ENCODE results near the gene FBXO27. TPM values are rescaled to one million over a fixed set of nuclear protein-coding genes. Genes with fewer than 3 reads are reported as not detected.
"Not testable (repeated sequence)": the region's sequence is repeated elsewhere in the genome, so short reads cannot be mapped to it uniquely, and the experiment has no call there.

The FBXO27 gene
- total and polyA plus RNA-seq, 4 donors, result 6.4 to 39.1 (median 20.7) TPM

DNA sequence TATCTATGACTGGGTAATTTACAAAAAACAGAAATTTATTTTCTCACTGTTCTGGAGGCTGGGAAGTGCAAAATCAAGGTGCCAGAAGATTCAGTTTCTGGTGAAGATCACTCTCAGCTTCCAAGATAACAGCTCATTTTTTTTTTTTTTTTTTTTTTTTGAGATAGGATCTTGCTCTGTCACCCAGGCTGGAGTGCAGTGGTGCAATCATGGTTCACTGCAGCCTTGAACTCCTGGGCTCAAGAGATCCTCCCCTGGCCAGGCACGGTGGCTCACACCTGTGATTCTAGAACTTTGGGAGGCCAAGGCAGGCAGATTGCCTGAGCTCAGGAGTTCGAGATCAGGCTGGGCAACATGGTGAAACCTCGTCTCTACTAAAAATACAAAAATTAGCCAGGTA lies 34.8 kb downstream of the FBXO27 start:
- 75% methylated on average over 1 of the region's 3 CpGs for WGBS (ENCODE audit: insufficient coverage)

GRCh38 chr19:38993271-38993670 lies 39.1 kb downstream of the FBXO27 start:
- 100% methylated on average over 2 of the region's 3 CpGs for WGBS (ENCODE audit: insufficient coverage)
- DNase-seq (ENCODE audit: low read depth in 4 of 6, low spot score in 6 of 6), result no peak

More for the DNA sequence above, 34.8 kb downstream of the FBXO27 start:
- H3K36me3 ChIP-seq (ENCODE audit: control insufficient read depth, insufficient read depth, low read length); DNase-seq (ENCODE audit: low read depth in 4 of 6, low spot score in 6 of 6); H3K27ac ChIP-seq (ENCODE audit: low read depth, low read length); H3K4me3 ChIP-seq (ENCODE audit: low read depth, low read length); H3K4me1 ChIP-seq (ENCODE audit: control insufficient read depth, insufficient read depth, low read length); H3K9me3 ChIP-seq (ENCODE audit: control insufficient read depth, insufficient read depth, low read length); H3K27me3 ChIP-seq (ENCODE audit: control insufficient read depth, insufficient read depth, low read length): not testable (repeated sequence)

DNA sequence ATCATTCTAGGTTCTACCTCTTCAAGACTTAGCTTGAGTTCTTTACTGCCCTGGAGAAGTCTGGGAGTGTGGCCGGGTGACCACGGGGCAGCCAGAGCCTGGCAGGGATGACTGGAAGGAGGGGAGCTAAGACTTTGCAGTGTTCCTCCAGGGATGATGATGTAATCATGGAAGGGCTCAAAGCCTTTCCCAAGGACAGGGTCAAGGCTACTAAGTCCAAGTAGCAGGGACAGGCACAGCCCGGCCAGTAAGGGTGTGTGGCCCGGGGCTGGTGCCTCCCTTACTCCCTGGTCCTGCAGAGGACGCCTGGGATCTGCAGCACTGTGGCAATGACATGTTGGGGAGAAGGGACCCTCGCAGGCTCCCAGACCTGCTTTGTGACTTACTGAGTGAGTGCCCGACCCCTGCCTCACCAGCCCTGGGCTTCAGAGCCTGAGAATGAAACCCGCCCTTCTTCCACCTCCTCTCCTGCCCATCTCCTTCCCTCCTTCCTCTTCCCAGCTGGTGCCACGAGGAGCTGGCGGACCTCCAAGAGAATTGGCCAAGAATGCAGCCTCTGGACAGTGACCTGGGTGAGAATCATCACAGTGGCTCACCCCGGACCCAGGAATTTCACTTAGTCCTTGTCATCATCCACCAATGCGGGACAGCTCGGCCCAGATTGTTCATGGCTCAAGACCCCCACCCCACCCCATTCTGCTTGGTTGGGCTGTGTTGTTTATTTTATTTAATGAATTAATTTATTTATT lies 41.2 kb downstream of the FBXO27 start:
- 75% methylated on average over 11 of the region's 13 CpGs for WGBS (ENCODE audit: insufficient coverage)
- Histone ChIP-seq H3K4me3 (ENCODE audit: low read depth, low read length) (no peak overlapping the region), H3K27ac (ENCODE audit: low read depth, low read length) (no peak overlapping the region), H3K4me1 (ENCODE audit: control insufficient read depth, insufficient read depth, low read length) (peaks cover 6% of the 10 kb centered on the region), H3K27me3 (ENCODE audit: control insufficient read depth, insufficient read depth, low read length) (no peaks in the 10 kb centered on the region), H3K36me3 (ENCODE audit: control insufficient read depth, insufficient read depth, low read length) (no peaks in the 10 kb centered on the region), H3K9me3 (ENCODE audit: control insufficient read depth, insufficient read depth, low read length) (no peaks in the 10 kb centered on the region)
- no peak for DNase-seq (ENCODE audit: low read depth in 4 of 6, low spot score in 6 of 6)

More at GRCh38 chr19:38993271-38993670, 39.1 kb downstream of the FBXO27 start:
- Histone ChIP-seq H3K4me1 (ENCODE audit: control insufficient read depth, insufficient read depth, low read length) (peaks cover 6% of the 10 kb centered on the region), H3K36me3 (ENCODE audit: control insufficient read depth, insufficient read depth, low read length) (no peaks in the 10 kb centered on the region), H3K27me3 (ENCODE audit: control insufficient read depth, insufficient read depth, low read length) (no peaks in the 10 kb centered on the region), H3K4me3 (ENCODE audit: low read depth, low read length) (no peak overlapping the region), H3K9me3 (ENCODE audit: control insufficient read depth, insufficient read depth, low read length) (no peaks in the 10 kb centered on the region), H3K27ac (ENCODE audit: low read depth, low read length) (no peak overlapping the region)

GRCh38 chr19:38989614-38990013 lies 42.7 kb downstream of the FBXO27 start:
- H3K9me3 ChIP-seq (ENCODE audit: control insufficient read depth, insufficient read depth, low read length); DNase-seq (ENCODE audit: low read depth in 4 of 6, low spot score in 6 of 6); H3K27me3 ChIP-seq (ENCODE audit: control insufficient read depth, insufficient read depth, low read length); H3K36me3 ChIP-seq (ENCODE audit: control insufficient read depth, insufficient read depth, low read length); H3K27ac ChIP-seq (ENCODE audit: low read depth, low read length); H3K4me1 ChIP-seq (ENCODE audit: control insufficient read depth, insufficient read depth, low read length); H3K4me3 ChIP-seq (ENCODE audit: low read depth, low read length): not testable (repeated sequence)
- WGBS (ENCODE audit: insufficient coverage), result no CpG with 5 or more reads among the region's 1 CpG

- WGBS (ENCODE audit: insufficient coverage), result 8% methylated on average over 10 of the region's 12 CpGs
- Histone ChIP-seq H3K9me3 (ENCODE audit: control insufficient read depth, insufficient read depth, low read length) (no peaks in the 10 kb centered on the region), H3K36me3 (ENCODE audit: control insufficient read depth, insufficient read depth, low read length) (no peaks in the 10 kb centered on the region), H3K27ac (ENCODE audit: low read depth, low read length) (no peak overlapping the region), H3K4me3 (ENCODE audit: low read depth, low read length) (no peak overlapping the region), H3K27me3 (ENCODE audit: control insufficient read depth, insufficient read depth, low read length) (no peaks in the 10 kb centered on the region), H3K4me1 (ENCODE audit: control insufficient read depth, insufficient read depth, low read length) (peaks cover 6% of the 10 kb centered on the region)
- no peak for DNase-seq (ENCODE audit: low read depth in 4 of 6, low spot score in 6 of 6)
These were observed 43.2 kb downstream of the FBXO27 start for GRCh38 chr19:38989066-38989605.

DNA sequence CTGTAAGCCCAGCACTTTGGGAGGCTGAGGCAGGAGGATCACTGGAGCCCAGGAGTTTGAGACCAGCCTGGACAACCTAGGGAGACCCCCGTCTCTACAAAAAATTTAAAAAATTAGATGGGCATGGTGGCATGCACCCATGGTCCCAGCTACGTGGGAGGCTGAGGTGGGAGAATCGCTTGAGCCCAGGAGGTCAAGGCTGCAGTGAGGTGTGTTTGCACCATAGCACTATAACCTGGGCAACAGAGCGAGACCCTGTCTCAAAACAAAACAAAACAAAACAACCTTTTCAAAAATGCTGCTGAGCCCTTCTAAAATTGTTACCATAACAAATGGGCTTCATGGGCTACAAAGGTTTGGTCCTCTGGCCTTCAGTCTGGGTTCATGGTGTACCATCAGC lies 43.7 kb downstream of the FBXO27 start:
- DNase-seq (ENCODE audit: low read depth in 4 of 6, low spot score in 6 of 6); H3K4me3 ChIP-seq (ENCODE audit: low read depth, low read length); H3K27me3 ChIP-seq (ENCODE audit: control insufficient read depth, insufficient read depth, low read length); H3K27ac ChIP-seq (ENCODE audit: low read depth, low read length); H3K4me1 ChIP-seq (ENCODE audit: control insufficient read depth, insufficient read depth, low read length); H3K36me3 ChIP-seq (ENCODE audit: control insufficient read depth, insufficient read depth, low read length); H3K9me3 ChIP-seq (ENCODE audit: control insufficient read depth, insufficient read depth, low read length): not testable (repeated sequence)
- 100% methylated on average over 3 of the region's 4 CpGs for WGBS (ENCODE audit: insufficient coverage)

- not testable (repeated sequence) for DNase-seq (ENCODE audit: low read depth in 4 of 6, low spot score in 6 of 6); H3K4me3 ChIP-seq (ENCODE audit: low read depth, low read length); H3K27me3 ChIP-seq (ENCODE audit: control insufficient read depth, insufficient read depth, low read length); H3K9me3 ChIP-seq (ENCODE audit: control insufficient read depth, insufficient read depth, low read length); H3K27ac ChIP-seq (ENCODE audit: low read depth, low read length); H3K36me3 ChIP-seq (ENCODE audit: control insufficient read depth, insufficient read depth, low read length); H3K4me1 ChIP-seq (ENCODE audit: control insufficient read depth, insufficient read depth, low read length)
- 89% methylated on average over 6 of the region's 6 CpGs for WGBS (ENCODE audit: insufficient coverage)
These were observed 44.6 kb downstream of the FBXO27 start for GRCh38 chr19:38987745-38988144.

DNA sequence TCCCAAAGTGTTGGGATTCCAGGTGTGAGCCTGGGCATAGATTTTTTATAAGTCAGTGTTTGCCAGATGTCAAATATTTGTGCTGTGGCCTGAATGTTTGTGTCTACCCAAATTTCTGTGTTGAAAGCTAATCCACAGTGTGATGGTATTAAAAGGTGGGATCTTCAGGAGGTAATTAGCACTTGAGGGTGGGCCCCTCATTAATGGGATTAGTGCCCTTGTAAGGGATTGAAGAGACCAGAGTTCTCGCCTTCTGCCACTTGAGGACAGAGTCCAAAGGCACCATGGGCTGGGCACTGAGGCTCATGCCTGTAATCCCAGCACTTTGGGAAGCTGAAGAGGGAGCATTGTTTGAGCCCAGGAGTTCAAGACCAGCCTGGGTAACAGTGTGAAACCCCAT lies 47.1 kb downstream of the FBXO27 start:
- no peak for DNase-seq (ENCODE audit: low read depth in 4 of 6, low spot score in 6 of 6)
- Histone ChIP-seq H3K27me3 (ENCODE audit: control insufficient read depth, insufficient read depth, low read length) (no peaks in the 10 kb centered on the region), H3K36me3 (ENCODE audit: control insufficient read depth, insufficient read depth, low read length) (no peaks in the 10 kb centered on the region), H3K27ac (ENCODE audit: low read depth, low read length) (no peak overlapping the region), H3K9me3 (ENCODE audit: control insufficient read depth, insufficient read depth, low read length) (no peaks in the 10 kb centered on the region), H3K4me1 (ENCODE audit: control insufficient read depth, insufficient read depth, low read length) (peaks cover 6% of the 10 kb centered on the region), H3K4me3 (ENCODE audit: low read depth, low read length) (no peak overlapping the region)
- 89% methylated on average over 1 of the region's 1 CpG for WGBS (ENCODE audit: insufficient coverage)

DNA sequence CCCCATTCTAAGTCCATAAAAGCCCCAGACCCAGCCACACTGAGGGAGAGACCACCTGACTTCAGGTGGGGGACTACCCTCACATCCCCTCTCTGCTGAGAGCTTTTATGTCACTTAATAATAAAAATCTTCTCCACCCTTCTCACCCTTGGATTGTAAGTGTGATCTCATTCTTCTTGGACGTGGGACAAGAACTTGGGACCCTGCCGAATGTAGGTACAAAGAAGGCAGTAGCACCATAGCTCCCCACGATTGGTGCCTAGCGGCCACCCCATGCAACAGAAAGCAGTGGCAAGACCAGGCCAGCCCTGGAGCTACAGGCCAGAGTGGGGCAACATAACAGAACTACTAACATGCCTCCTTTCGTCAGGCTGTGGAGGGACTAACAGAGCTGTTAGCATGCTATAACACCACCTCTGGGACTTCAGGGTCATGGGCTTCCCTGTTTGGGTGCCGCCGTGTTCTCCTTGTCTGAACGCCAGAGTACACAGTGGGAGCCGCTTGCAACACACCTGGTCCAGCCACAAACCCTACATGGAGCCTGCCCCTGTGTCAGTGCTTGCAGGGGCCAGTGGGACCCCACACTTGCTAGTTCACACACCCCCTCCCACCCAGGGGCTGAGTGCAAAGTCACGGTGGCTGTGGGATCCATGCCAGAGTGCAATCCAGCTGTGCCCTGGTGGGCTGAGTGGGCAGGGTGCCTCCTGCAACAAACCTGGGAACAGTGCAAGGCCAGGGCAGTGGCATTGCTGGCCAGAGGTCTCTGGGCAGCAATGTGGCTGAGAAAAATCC lies 51.6 kb downstream of the FBXO27 start:
- Histone ChIP-seq H3K4me3 (ENCODE audit: low read depth, low read length) (no peak overlapping the region), H3K27me3 (ENCODE audit: control insufficient read depth, insufficient read depth, low read length) (no peaks in the 10 kb centered on the region), H3K4me1 (ENCODE audit: control insufficient read depth, insufficient read depth, low read length) (peaks cover 9% of the 10 kb centered on the region), H3K27ac (ENCODE audit: low read depth, low read length) (no peak overlapping the region), H3K36me3 (ENCODE audit: control insufficient read depth, insufficient read depth, low read length) (no peaks in the 10 kb centered on the region), H3K9me3 (ENCODE audit: control insufficient read depth, insufficient read depth, low read length) (no peaks in the 10 kb centered on the region)
- 91% methylated on average over 9 of the region's 10 CpGs for WGBS (ENCODE audit: insufficient coverage)
- DNase-seq (ENCODE audit: low read depth in 4 of 6, low spot score in 6 of 6), result no peak
